K562 (cell line): Measurements from ENCODE around the gene TEX261. TPM values are rescaled to one million over a fixed set of nuclear protein-coding genes. Genes with fewer than 3 reads are reported as not detected.

Source experiments
- ATAC-seq: fragments of 200-7000 bp; cut with Tn5 transposase; 3 replicates; pipeline ENCODE4 v1.9.1; 2020; ENCODE audit warnings: moderate library complexity
- BruUV-seq: library from RNA; stranded (reverse); fragments of 400-500 nt; replicated peaks from 2 replicates; lab custom pipeline; 2021; lab: Mats Ljungman, UMichigan
- CTCF ChIA-PET: fragments of 300-600 bp; formaldehyde crosslinking; extraction: SDS; loops from one replicate; lab custom pipeline; 2021; ENCODE audit warnings: low intra/inter-chr PET ratio; lab: Yijun Ruan, JAX
- POLR2A ChIA-PET: fragments of 300-600, 350-650 bp; sonication (Branson Sonifier 250); formaldehyde crosslinking; extraction: SDS; loops from one replicate; lab custom pipeline; 2021; ENCODE audit warnings: antibody characterized with exemption, inconsistent platforms; lab: Yijun Ruan, JAX
- DNase-seq, 4 experiments: peaks; one replicate each; pipeline versions ENCODE4 v3.0.0 to v3.0.0-alpha.2; 2011 to 2018; ENCODE audit warnings: low spot score in 3 of 4, mixed read lengths in 3 of 4; ENCODE audit errors: extremely low read depth in 1 of 4
- FAIRE-seq: peaks from 2 replicates; lab custom pipeline; 2011; peaks lifted over from hg19 to GRCh38; lab: Jason Lieb, UNC
- H2AFZ ChIP-seq: 2 replicates; pipeline ENCODE4 v1.6.0; 2011; ENCODE audit warnings: low read depth, low read length, control low read depth, inconsistent platforms
- H3K27ac ChIP-seq: fragments of 200-600 bp; 3 replicates; pipeline ENCODE4 v1.8.0; 2011; ENCODE audit warnings: low read depth, mild to moderate bottlenecking, control low read depth, inconsistent platforms, low read length, moderate library complexity, mixed read lengths; ENCODE audit errors: extremely low read depth
- H3K27me3 ChIP-seq, 2 experiments: fragments of 300-600 bp in 1 of 2; 2 replicates in 1 of 2; 3 replicates in 1 of 2; pipeline versions ENCODE4 v1.6.0 to v1.8.0; 2011; ENCODE audit warnings: inconsistent platforms in 2 of 2, low read length in 2 of 2, mild to moderate bottlenecking in 1 of 2, mixed read lengths in 1 of 2, moderate library complexity in 1 of 2; ENCODE audit not compliant: control insufficient read depth in 2 of 2, insufficient read depth in 2 of 2
- H3K36me3 ChIP-seq: fragments of 300-600 bp; 3 replicates; pipeline ENCODE4 v1.8.0; 2011; ENCODE audit warnings: mild to moderate bottlenecking, low read length, inconsistent platforms; ENCODE audit not compliant: control insufficient read depth, insufficient read depth
- H3K4me1 ChIP-seq, 2 experiments: fragments of 200-600 bp in 1 of 2; replicated peaks in 1 of 2; 2 replicates in 1 of 2; 3 replicates in 1 of 2; pipeline versions ENCODE4 v1.5.1 to v1.8.0; 2011; ENCODE audit warnings: inconsistent platforms in 2 of 2, low read length in 2 of 2, mild to moderate bottlenecking in 1 of 2, mixed read lengths in 1 of 2, moderate library complexity in 1 of 2; ENCODE audit not compliant: control insufficient read depth in 2 of 2, insufficient read depth in 2 of 2
- H3K4me2 ChIP-seq: 2 replicates; pipeline ENCODE4 v1.6.1; 2011; ENCODE audit warnings: low read length, control low read depth, inconsistent platforms, mixed read lengths; ENCODE audit not compliant: insufficient read depth
- H3K4me3 ChIP-seq: fragments of 200-600 bp; sonication (generic), shearing (Covaris generic); 2 replicates; pipeline ENCODE4 v1.5.1; 2016; ENCODE audit warnings: control low read depth, inconsistent platforms
- H3K79me2 ChIP-seq: fragments of 200-600 bp; 3 replicates; pipeline ENCODE4 v1.8.0; 2011; ENCODE audit warnings: low read length, inconsistent platforms; ENCODE audit not compliant: control insufficient read depth, insufficient read depth
- H3K9ac ChIP-seq, 2 experiments: 2 replicates each; pipeline versions ENCODE4 v1.6.0 to v1.6.1; 2011; ENCODE audit warnings: low read depth in 2 of 2, low read length in 2 of 2, control low read depth in 1 of 2, inconsistent platforms in 1 of 2, mild to moderate bottlenecking in 1 of 2, mixed read lengths in 1 of 2; ENCODE audit not compliant: insufficient read depth in 1 of 2
- H3K9me1 ChIP-seq: one replicate; pipeline ENCODE4 v1.6.0; 2011; ENCODE audit warnings: inconsistent platforms, mild to moderate bottlenecking, low read length, moderate library complexity; ENCODE audit not compliant: control insufficient read depth, insufficient read depth
- H3K9me3 ChIP-seq: replicated peaks from 2 replicates; pipeline ENCODE4 v1.5.1; 2011; ENCODE audit warnings: low read depth, low read length, inconsistent platforms; ENCODE audit not compliant: control insufficient read depth, insufficient read depth
- H4K20me1 ChIP-seq: replicated peaks from 2 replicates; pipeline ENCODE4 v1.6.1; 2011; ENCODE audit warnings: low read length, inconsistent platforms, mixed read lengths; ENCODE audit not compliant: control insufficient read depth, insufficient read depth
- BRF1 ChIP-seq: IDR thresholded peaks from 3 replicates; pipeline ENCODE4 v1.6.1; 2011; ENCODE audit warnings: borderline replicate concordance, mild to moderate bottlenecking; ENCODE audit not compliant: insufficient read length; ENCODE audit errors: extremely low read depth
- FOXK1 ChIP-seq: sonication (generic); formaldehyde crosslinking; IDR thresholded peaks from 2 replicates; pipeline ENCODE4 v1.8.0; 2022; ENCODE audit warnings: missing genetic modification reagents, mild to moderate bottlenecking, borderline replicate concordance
- SP1 ChIP-seq: sonication (generic); formaldehyde crosslinking; IDR thresholded peaks from 2 replicates; pipeline ENCODE4 v1.8.1; 2022; ENCODE audit warnings: mild to moderate bottlenecking, missing genetic modification reagents
- SREBF2 ChIP-seq: sonication (generic); formaldehyde crosslinking; IDR thresholded peaks from 2 replicates; pipeline ENCODE4 v1.4.0; 2020; ENCODE audit warnings: mild to moderate bottlenecking, missing genetic modification reagents
- WGBS: fragments of 100-300 bp; shearing (Covaris generic); methylation state at CpG from one replicate; pipeline ENCODE4 v1.1.6; 2016; ENCODE audit warnings: low coverage, mixed read lengths; ENCODE audit not compliant: insufficient coverage; ENCODE audit errors: missing lambda C conversion rate; 5-methylcytosine and 5-hydroxymethylcytosine counted together
- in situ Hi-C: fragments of 300-500 bp; cut with MboI; formaldehyde crosslinking; loops from 4 replicates; pipeline ENCODE4 v1.15.0; 2018; ENCODE audit warnings: inconsistent platforms, mixed read lengths
- intact Hi-C: fragments of 100-400 bp; cut with micrococcal nuclease; formaldehyde crosslinking; loops from 2 replicates; pipeline ENCODE4 v1.14.2; 2022
- polyA plus RNA-seq, 8 experiments: library from polyadenylated mRNA; depleted of rRNA in 4 of 8; stranded (reverse) in 5 of 8; unstranded in 3 of 8; fragments of >200 nt; fragmentation: Nextera tagmentation in 2 of 8; fragmentation: Illumina TruSeq in 1 of 8; extraction: Ambion mirVana in 2 of 8; extraction: Trizol in 1 of 8; gene quantifications; 2 replicates each; pipeline versions ENCODE4 v1.2.1 to v1.2.3, GENCODE V29; 2011 to 2014; ENCODE audit warnings: inconsistent platforms in 1 of 8, missing spikeins in 1 of 8
- total RNA-seq, 7 experiments: library from RNA; depleted of rRNA in 6 of 7; stranded (reverse); fragments of >200 nt in 6 of 7; fragmentation: Illumina TruSeq in 2 of 7; extraction: Trizol in 2 of 7; gene quantifications; 2 replicates each; pipeline versions ENCODE4 v1.2.1 to v1.2.3, GENCODE V29; 2011 to 2021; ENCODE audit warnings: low replicate concordance in 1 of 7
- TF ChIP-seq, protein P1 (sequence below): fragments of 250-450 bp; sonication (Bioruptor Pico); IDR thresholded peaks from 2 replicates; pipeline ENCODE4 v1.8.0; 2021; ENCODE audit warnings: moderate library complexity, mild to moderate bottlenecking, inconsistent platforms
- TF ChIP-seq, protein P2 (sequence below), 2 experiments: fragments of 450-650 bp; formaldehyde crosslinking in 1 of 2; IDR thresholded peaks; 2 replicates each; pipeline versions ENCODE4 v1.4.0 to v1.6.1; 2014 to 2020; ENCODE audit warnings: mild to moderate bottlenecking in 2 of 2, borderline replicate concordance in 1 of 2, low read depth in 1 of 2

The TEX261 gene
- total and polyA plus RNA-seq, 9 of the 15 experiments (the other 6 are each of a cell fraction or from before 2014, with no cell fraction given), result 11.9 to 110 (median 51.9) TPM

DNA sequence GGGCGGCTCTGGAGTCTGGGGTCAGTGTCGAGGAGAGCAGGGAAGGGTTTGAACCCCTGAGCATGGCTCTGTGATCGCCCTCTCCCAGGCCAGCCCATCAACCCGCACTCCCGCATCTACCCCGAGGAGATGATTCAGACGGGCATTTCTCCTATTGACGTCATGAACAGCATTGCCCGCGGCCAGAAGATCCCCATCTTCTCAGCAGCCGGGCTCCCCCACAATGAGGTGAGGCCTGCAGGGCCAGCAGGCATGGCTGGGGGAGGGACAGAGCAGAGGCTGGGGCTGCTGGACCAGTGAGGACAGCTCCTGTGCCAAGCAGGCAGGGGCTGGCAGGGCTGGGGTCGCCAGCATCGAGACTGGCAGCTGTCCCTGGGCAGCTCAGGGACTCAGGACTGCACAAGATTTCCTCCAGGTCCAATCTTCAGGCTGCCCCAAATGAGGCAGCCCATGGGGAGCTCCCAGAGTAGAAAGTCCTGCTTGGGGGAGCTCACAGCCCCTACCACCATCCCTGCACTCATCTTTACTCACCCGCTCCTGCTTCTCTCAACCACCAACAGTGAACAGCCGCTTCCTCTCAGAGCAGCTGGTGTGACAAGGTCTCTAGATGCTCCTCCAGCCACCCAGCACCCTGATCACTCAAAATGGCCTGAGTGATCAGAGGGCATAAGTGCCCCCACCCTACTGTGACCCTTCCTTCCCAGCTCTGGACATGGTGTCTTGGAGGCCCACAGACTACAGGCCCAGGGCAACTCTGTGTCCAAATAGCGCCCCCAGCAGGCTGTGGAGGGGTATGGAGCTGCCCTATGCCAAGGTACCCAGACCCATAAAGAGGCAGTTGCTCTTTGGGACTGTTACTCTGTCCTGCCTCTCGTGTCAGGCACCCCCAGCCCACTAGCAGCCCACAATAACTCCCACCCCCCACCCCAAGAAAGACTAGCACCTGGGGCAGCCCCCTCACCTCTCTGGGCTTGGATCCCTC, 34.5 kb downstream of the TEX261 start (continued):
- TF ChIP-seq BRF1 (no peak), SREBF2 (CRISPR knock-in tag) (no peak), FOXK1 (CRISPR knock-in tag) (no peak)
- TF ChIP-seq, protein P1, sequence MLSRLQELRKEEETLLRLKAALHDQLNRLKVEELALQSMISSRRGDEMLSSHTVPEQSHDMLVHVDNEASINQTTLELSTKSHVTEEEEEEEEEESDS (CRISPR knock-in tag), result no peak

DNA sequence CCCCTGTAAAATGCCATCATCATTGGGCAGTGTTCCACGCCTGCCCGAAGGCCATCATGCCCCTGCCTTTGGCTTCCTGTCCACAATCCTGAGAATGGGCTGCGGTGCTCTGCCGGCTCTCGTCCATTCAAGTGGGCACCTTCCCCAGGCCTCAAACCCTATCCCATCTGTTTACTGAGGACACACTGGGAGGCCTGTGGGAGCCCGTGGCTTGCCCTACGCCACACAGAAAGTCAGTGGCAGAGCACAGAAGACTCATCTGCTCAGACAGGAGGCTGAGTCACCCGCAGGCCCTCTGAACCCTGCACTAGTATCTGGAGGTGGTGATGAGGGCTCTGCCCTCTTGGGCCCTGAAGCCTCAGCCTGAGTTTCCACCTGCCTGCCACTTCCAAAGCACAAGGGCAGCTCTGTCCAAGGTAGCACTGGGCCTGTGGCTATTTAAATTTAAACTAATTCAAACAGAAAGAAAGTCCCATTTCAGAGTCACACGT, 35.4 kb downstream of the TEX261 start:
- H3K4me3 ChIP-seq, result no peak overlapping the region
- no peaks in the 10 kb centered on the region; the same call in 1 of the 2 replicates for H4K20me1 ChIP-seq
- no peak overlapping the region for H3K4me2 ChIP-seq
- H3K9ac ChIP-seq, result no peak overlapping the region
- H3K9me1 ChIP-seq, result no peaks in the 10 kb centered on the region
- BruUV-seq, result no TSS peak
- H3K27ac ChIP-seq, result no peak overlapping the region
- FAIRE-seq, result no peak
- H3K9me3 ChIP-seq, result no peaks in the 10 kb centered on the region
- H3K4me1 ChIP-seq, result peaks cover 0 to 3% of the 10 kb centered on the region in 2 experiments; a peak in 1 of 5 replicates
- POLR2A ChIA-PET, result interaction anchor here (1.4 kb wide), 1 partner anchor 9 kb away, joined by 5 read pairs; no protein-coding TSS in a partner anchor
- no peaks in the 10 kb centered on the region for H3K36me3 ChIP-seq
- no peak overlapping the region for H2AFZ ChIP-seq
- WGBS, result 15% methylated on average over 9 of the region's 9 CpGs
- no peak for TF ChIP-seq SP1 (CRISPR knock-in tag)
- TF ChIP-seq, protein P2, sequence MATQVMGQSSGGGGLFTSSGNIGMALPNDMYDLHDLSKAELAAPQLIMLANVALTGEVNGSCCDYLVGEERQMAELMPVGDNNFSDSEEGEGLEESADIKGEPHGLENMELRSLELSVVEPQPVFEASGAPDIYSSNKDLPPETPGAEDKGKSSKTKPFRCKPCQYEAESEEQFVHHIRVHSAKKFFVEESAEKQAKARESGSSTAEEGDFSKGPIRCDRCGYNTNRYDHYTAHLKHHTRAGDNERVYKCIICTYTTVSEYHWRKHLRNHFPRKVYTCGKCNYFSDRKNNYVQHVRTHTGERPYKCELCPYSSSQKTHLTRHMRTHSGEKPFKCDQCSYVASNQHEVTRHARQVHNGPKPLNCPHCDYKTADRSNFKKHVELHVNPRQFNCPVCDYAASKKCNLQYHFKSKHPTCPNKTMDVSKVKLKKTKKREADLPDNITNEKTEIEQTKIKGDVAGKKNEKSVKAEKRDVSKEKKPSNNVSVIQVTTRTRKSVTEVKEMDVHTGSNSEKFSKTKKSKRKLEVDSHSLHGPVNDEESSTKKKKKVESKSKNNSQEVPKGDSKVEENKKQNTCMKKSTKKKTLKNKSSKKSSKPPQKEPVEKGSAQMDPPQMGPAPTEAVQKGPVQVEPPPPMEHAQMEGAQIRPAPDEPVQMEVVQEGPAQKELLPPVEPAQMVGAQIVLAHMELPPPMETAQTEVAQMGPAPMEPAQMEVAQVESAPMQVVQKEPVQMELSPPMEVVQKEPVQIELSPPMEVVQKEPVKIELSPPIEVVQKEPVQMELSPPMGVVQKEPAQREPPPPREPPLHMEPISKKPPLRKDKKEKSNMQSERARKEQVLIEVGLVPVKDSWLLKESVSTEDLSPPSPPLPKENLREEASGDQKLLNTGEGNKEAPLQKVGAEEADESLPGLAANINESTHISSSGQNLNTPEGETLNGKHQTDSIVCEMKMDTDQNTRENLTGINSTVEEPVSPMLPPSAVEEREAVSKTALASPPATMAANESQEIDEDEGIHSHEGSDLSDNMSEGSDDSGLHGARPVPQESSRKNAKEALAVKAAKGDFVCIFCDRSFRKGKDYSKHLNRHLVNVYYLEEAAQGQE (IDR thresholded peaks at IDR 0.05; ENCODE audit: borderline replicate concordance), result peak; percentile 36
- TF ChIP-seq, protein P2 (CRISPR knock-in tag; IDR thresholded peaks at IDR 0.05; ENCODE audit: low read depth), result no peak
- in situ Hi-C loops, result no loop called here
- CTCF ChIA-PET, result no interaction called here
- DNase-seq, result no peak
- ATAC-seq, result no peak; the same call in 2 of the 3 replicates
- intact Hi-C loops, result no loop called here
- no peaks in the 10 kb centered on the region for H3K79me2 ChIP-seq
- H3K27me3 ChIP-seq, result peaks cover 16 to 71% of the 10 kb centered on the region in 2 experiments
